CD4-positive, alpha-beta T cell treated with Interleukin-6 for 4 hours (primary cell): ENCODE data around the gene RIMKLA.
A peak's percentile ranks its signal among the peaks of the same experiment; 100 is the strongest.

Experiments used
- DNase-seq: peaks from one replicate; pipeline ENCODE4 v3.0.0-alpha.2; 2020; ENCODE audit warnings: mixed read lengths

Gene RIMKLA, protein sequence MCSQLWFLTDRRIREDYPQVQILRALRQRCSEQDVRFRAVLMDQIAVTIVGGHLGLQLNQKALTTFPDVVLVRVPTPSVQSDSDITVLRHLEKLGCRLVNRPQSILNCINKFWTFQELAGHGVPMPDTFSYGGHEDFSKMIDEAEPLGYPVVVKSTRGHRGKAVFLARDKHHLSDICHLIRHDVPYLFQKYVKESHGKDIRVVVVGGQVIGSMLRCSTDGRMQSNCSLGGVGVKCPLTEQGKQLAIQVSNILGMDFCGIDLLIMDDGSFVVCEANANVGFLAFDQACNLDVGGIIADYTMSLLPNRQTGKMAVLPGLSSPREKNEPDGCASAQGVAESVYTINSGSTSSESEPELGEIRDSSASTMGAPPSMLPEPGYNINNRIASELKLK

DNA sequence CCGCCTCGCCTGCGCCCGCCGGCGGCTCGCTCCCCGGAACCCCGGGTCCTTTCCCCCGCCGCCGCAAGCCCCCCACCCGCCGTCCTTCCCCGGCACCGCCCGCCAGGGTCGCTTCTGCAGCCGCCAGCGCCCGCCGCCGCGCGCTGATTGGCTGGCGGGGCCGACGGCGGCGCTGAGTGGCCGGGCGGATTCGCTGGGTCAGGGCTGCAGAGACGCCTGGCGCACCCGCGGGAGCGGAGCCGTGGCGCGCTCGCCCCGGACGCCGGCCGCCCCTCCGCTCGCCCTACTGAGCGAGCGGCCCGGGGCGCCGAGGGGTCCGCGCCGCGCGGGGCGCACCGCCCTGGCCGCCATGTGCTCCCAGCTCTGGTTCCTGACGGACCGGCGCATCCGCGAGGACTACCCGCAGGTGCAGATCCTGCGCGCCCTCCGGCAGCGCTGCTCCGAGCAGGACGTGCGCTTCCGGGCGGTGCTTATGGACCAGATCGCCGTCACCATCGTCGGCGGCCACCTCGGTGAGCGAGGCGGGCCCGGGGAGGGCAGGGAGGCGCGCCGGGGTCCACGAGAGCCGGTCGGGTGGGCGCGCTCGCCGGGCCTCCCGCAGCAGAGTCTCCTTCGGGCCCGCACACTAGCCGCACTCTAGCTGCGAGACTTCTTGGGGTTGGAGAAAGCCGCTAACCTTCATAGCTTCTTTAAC is at the start of gene RIMKLA:
TSS of gene RIMKLA (plus strand) at position 207 of the 694 bp plus-strand sequence. CDS start at position 350, 143 bp downstream.
- DNase-seq, result peak; percentile 44

DNA sequence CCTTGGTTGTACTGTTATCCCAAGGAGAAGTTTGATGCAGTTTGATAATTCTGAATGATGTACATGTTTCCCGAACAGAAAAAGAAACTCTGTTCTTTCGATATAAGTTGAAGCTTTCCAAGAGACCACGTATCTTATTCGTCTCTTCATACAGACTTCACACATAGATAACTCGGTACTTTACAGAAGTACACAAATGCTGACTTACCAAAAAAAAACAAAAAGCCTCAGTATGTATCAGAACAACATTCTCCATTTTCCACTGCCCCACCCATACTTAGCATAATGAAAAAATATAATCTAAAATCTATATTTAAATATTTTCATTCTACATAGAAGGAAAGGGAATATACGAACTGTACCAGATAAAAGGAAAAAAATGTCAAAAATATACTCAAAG is 47.7 kb upstream of the RIMKLA start:
- DNase-seq, result no peak

DNA sequence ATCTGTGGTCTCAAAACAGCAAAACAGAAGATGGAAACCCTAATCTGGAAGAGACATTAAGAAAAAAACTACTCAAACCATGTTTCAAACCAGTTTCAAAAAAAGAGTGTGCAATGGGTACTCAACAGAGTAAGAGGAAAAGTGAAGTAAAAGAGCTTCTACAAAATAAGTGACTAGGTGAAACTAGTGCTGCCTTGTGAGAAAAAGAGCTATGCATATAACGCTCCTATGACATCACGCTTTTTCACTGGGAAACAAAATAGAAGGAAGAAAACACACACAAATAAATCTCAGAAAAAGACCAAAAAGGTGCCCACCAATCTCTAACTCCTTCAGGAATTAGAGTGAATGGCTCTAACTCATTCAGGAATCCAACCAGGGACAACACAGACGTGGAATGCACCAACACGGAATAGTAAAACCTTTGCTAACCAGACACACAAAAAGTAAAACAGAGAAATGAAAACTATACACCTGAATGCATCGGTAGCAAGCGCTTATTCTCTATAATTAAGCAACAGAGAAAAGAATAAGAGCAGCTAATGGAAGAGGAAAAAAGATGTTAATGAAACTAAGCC is 46.8 kb upstream of the RIMKLA start:
- DNase-seq, result no peak

GRCh38 chr1:42334240-42335049 is 46.1 kb upstream of the RIMKLA start:
- peak; percentile 30 for DNase-seq

GRCh38 chr1:42335050-42335808 is 45.4 kb upstream of the RIMKLA start, which contains the start of gene FOXJ3:
Gene FOXJ3, minus strand, starts transcription at chr1:42335235. Its CDS starts 24,142 bp downstream, at chr1:42311093.
- peak; percentile 94 for DNase-seq

GRCh38 chr1:42335809-42336518 is 44.6 kb upstream of the RIMKLA start:
- DNase-seq, result no peak

- DNase-seq, result no peak
Measured at GRCh38 chr1:42336978-42337377, 43.6 kb upstream of the RIMKLA start.

DNA sequence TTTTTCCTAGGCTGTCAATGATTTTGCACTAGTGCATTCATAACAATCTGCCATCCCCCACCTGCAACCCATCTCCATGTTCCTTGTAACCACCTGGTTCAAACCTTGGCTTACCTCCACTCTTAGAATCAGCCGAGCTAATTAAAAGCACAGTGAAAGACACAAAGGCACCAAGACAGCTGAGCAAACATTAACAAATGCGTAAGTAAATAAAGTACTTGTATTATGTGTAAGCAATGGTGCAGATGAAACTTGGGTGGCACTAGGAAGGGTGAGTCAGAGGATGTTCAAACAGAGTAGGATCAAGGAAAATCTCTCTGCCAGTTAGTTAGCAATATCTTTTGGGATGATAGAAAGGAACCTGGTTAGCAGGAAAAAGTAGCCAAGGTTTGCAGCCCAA is 40.5 kb upstream of the RIMKLA start:
- DNase-seq, result no peak

GRCh38 chr1:42340901-42341300 is 39.7 kb upstream of the RIMKLA start:
- no peak for DNase-seq

GRCh38 chr1:42343049-42343448 is 37.5 kb upstream of the RIMKLA start:
- no peak for DNase-seq

GRCh38 chr1:42348498-42348897 is 32.1 kb upstream of the RIMKLA start:
- DNase-seq, result no peak

GRCh38 chr1:42350086-42350485 is 30.5 kb upstream of the RIMKLA start:
- DNase-seq, result no peak

- no peak for DNase-seq
Measured at GRCh38 chr1:42358791-42359190, 21.8 kb upstream of the RIMKLA start.

DNA sequence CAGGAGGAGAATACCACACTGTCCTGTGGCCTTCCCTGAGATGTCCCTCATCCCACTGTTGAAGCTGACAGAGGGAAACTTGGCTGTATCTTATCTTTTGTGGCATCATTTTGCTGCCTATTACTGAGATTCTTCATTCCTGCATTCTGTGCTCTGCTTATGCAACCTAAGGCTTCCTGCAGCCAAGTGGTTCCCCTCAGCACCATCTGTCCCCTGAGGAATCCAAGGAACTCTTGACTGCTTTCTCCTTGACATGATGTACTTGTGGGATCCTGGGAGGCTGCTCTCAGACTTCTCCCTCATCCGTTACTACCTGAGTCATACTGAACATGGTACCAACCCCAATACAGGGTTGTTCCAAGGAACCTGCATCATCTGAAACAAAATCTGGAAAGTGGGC is 21.1 kb upstream of the RIMKLA start:
- DNase-seq, result no peak

DNA sequence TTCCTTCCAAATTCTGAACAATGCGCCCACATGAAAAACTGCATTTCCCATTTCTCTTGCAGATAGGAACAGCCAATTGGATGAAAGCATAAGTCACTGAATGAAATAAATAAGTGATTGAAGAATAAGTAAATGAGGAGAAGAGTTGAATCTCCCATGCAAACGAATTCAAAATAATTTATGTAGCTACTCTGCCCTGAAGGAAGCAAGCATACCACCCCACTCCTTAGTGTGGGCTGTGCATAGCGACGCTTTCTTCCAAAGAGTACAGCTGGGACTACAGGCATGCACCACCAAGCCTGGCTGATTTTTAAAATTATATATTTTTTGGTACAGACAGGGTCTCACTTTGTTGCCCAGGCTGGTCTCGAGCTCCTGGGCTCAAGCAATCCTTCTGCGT is 16.5 kb upstream of the RIMKLA start:
- DNase-seq, result no peak

- DNase-seq, result no peak
Measured at GRCh38 chr1:42364542-42364941, 16.1 kb upstream of the RIMKLA start.

DNA sequence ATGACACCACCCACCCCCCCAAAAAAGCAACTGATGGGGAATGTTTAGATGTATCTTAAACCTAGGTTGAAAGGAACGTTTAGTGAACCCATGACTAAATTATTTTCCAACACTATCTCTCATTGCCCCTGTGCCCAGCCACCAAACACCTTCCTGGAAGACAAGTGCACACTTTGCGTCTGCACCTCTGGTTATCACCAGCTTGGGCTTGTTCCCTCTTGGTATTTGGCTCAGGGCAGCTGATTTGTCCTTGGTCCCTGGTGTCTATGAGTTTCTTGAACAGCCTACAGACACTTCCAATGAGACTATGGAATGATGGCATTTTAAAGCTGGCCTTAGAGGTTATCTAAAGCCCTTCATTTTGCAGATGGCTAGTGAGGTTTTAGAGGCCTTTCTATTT is 15.5 kb upstream of the RIMKLA start:
- no peak for DNase-seq

DNA sequence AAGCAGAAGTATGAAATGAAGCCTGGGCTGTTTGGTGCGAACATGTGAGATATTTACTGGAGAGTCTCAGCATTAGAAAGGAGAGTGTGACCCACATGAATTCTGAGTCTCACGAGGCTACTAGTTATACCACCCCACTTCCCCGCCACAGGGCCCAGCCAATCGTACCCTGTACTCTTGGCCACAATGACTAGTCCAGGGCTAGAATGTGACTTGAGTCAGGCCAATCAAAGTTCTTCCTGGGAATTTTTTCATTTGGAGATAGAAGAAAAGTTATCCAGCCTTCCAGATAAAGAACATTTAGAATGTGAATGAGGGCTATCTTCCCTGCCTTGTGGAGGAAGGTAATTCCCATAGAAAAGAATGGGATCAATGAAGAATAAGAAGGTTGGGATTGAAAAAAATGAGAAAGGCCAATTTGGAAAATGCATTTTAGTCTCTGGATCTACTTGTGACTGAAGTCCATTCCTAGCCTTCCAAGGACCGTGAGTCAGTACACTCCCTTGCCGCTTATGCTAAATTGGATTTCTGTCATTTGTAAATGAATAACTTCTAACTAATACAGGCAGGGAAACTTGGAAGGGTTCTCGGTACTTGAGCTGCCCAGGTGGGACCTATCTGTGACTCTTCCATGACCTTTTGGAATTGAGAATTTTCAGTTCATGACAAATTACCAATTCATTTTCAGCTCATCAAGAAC is 12.3 kb upstream of the RIMKLA start:
- DNase-seq, result no peak

DNA sequence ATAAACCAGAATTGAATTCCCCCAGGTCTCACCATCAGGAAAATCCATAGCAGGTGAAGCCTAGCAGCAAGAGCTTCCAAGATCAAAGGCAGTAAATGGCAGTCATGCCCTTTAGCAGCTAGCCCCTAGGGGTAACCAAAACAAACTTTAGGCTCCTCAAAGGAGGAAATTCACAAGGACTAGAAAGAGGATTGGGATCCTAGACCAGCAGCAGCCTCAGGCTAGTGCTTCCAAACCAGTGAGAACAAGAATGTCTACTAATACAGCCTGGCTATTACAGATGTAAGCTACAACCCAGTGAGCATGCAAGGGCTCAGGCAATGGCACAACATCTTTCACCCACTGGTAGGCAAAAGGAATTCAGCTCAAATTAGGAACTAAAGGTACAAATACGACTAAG is 11.1 kb upstream of the RIMKLA start:
- no peak for DNase-seq

GRCh38 chr1:42370876-42371549 is 9.6 kb upstream of the RIMKLA start:
- no peak for DNase-seq
